ENCODE measurements around the gene TOP3B.
A peak's percentile ranks its signal among the peaks of the same experiment; 100 is the strongest.

The TOP3B gene

GRCh38 chr22:21982338-21982965, at the start of gene TOP3B:
Gene TOP3B, minus strand, starts transcription at chr22:21982787. Its CDS starts 7,078 bp downstream, at chr22:21975709.
- DNase-seq, result peak; percentile 91

GRCh38 chr22:22031183-22031945, 48.8 kb upstream of the TOP3B start:
- no peak for DNase-seq

GRCh38 chr22:22030493-22031182, 48.1 kb upstream of the TOP3B start:
- DNase-seq, result no peak

GRCh38 chr22:22027955-22028354, 45.4 kb upstream of the TOP3B start:
- no peak for DNase-seq

GRCh38 chr22:22026157-22026831, 43.7 kb upstream of the TOP3B start:
- no peak for DNase-seq

- DNase-seq, result no peak
Measured at GRCh38 chr22:22025320-22026156, 43.0 kb upstream of the TOP3B start.

- DNase-seq, result no peak
Measured at GRCh38 chr22:22024440-22024839, 41.9 kb upstream of the TOP3B start.

- DNase-seq, result no peak
Measured at GRCh38 chr22:22023581-22024137, 41.1 kb upstream of the TOP3B start.

GRCh38 chr22:22022947-22023534, 40.5 kb upstream of the TOP3B start:
- DNase-seq, result no peak

GRCh38 chr22:22022255-22022840, 39.8 kb upstream of the TOP3B start:
- no peak for DNase-seq

GRCh38 chr22:22021162-22021750, 38.7 kb upstream of the TOP3B start:
- no peak for DNase-seq

- DNase-seq, result no peak
Measured at GRCh38 chr22:22020425-22020852, 37.9 kb upstream of the TOP3B start.

- no peak for DNase-seq
Measured at GRCh38 chr22:22019659-22020424, 37.3 kb upstream of the TOP3B start.

- no peak for DNase-seq
Measured at GRCh38 chr22:22018825-22019658, 36.5 kb upstream of the TOP3B start.

GRCh38 chr22:22015631-22016030, 33.0 kb upstream of the TOP3B start:
- no peak for DNase-seq

GRCh38 chr22:22014285-22014659, 31.7 kb upstream of the TOP3B start:
- no peak for DNase-seq

GRCh38 chr22:22013559-22014284, 31.1 kb upstream of the TOP3B start:
- DNase-seq, result no peak

- DNase-seq, result no peak
Measured at GRCh38 chr22:22011964-22012363, 29.4 kb upstream of the TOP3B start.

Measured in stimulated activated CD4-positive, alpha-beta T cell treated with anti-CD3 and anti-CD28 coated beads, Interleukin-15, amount 100 ng/mL, for 24 hours (primary cell).